GM23338 (cell line): ENCODE measurements around the gene LRMDA.

Experiments
- CREB1 ChIP-seq: fragments of 250-450 bp; sonication (Bioruptor Pico); IDR thresholded peaks from 2 replicates; pipeline ENCODE4 v1.5.0; 2020; ENCODE audit warnings: low read depth, mild to moderate bottlenecking, moderate library complexity
- EZH2 ChIP-seq: fragments of 200-600 bp; sonication (generic); IDR thresholded peaks from one replicate; pipeline ENCODE4 v1.8.0; 2017; ENCODE audit warnings: antibody characterized with exemption, mild to moderate bottlenecking, low read depth; ENCODE audit not compliant: unreplicated experiment
- EZH2phosphoT487 ChIP-seq: fragments of 200-600 bp; sonication (generic); IDR thresholded peaks from one replicate; pipeline ENCODE4 v1.8.1; 2018; ENCODE audit warnings: antibody characterized with exemption; ENCODE audit not compliant: unreplicated experiment
- JUNB ChIP-seq: IDR thresholded peaks from one replicate; pipeline ENCODE4 v1.6.1; 2016; ENCODE audit warnings: antibody characterized with exemption; ENCODE audit not compliant: unreplicated experiment
- NANOG ChIP-seq: IDR thresholded peaks from 2 replicates; pipeline ENCODE4 v1.6.1; 2016; ENCODE audit warnings: antibody characterized with exemption, borderline replicate concordance
- POLR2AphosphoS5 ChIP-seq: IDR thresholded peaks from 2 replicates; pipeline ENCODE4 v1.6.1; 2016; ENCODE audit warnings: antibody characterized with exemption, low read depth
- STAT1 ChIP-seq: IDR thresholded peaks from one replicate; pipeline ENCODE4 v1.6.1; 2016; ENCODE audit warnings: antibody characterized with exemption; ENCODE audit not compliant: unreplicated experiment
- ZNF114 ChIP-seq: fragments of 250-450 bp; sonication (Bioruptor Pico); IDR thresholded peaks from 2 replicates; pipeline ENCODE4 v1.5.0; 2020; ENCODE audit warnings: mild to moderate bottlenecking, moderate library complexity
- TF ChIP-seq, protein P1 (sequence below), 2 experiments: fragments of 200-600 bp in 1 of 2; sonication (generic) in 1 of 2; conservative IDR thresholded peaks; 2 replicates each; pipeline versions ENCODE4 v1.5.1 to v1.6.1; 2016 to 2017; ENCODE audit warnings: antibody characterized with exemption in 2 of 2, low read depth in 2 of 2, mild to moderate bottlenecking in 2 of 2, moderate library complexity in 1 of 2
- TF ChIP-seq, protein P2 (sequence below): fragments of 250-450 bp; sonication (Bioruptor Pico); IDR thresholded peaks from 2 replicates; pipeline ENCODE4 v1.5.0; 2020; ENCODE audit warnings: mild to moderate bottlenecking, moderate library complexity
- TF ChIP-seq, protein P3 (sequence below): IDR thresholded peaks from one replicate; pipeline ENCODE4 v1.6.1; 2018; ENCODE audit warnings: antibody characterized with exemption; ENCODE audit not compliant: unreplicated experiment
- TF ChIP-seq, protein P4 (sequence below): IDR thresholded peaks from 2 replicates; pipeline ENCODE4 v1.6.1; 2016; ENCODE audit warnings: antibody characterized with exemption

DNA sequence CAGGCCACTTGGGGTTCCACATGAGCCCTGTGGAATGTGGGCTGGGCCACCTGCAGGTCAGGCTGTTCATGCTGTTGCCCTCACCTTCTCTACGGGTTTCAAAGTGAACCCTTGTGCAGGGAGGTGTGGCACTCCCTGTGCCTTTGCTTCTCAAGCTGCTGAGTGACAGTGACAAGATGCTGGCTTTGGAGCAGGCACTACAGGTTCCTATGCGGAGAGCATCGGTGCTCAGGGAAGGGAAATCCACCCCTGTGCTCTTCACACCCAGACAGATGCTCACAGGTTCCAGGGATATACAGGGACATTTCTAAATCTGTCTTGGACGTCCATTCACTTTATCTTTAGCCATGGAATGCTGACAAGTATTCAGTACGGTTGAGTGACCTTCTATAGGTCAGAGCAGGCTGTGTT, 1005.0 kb downstream of the LRMDA start:
- TF ChIP-seq, protein P1, sequence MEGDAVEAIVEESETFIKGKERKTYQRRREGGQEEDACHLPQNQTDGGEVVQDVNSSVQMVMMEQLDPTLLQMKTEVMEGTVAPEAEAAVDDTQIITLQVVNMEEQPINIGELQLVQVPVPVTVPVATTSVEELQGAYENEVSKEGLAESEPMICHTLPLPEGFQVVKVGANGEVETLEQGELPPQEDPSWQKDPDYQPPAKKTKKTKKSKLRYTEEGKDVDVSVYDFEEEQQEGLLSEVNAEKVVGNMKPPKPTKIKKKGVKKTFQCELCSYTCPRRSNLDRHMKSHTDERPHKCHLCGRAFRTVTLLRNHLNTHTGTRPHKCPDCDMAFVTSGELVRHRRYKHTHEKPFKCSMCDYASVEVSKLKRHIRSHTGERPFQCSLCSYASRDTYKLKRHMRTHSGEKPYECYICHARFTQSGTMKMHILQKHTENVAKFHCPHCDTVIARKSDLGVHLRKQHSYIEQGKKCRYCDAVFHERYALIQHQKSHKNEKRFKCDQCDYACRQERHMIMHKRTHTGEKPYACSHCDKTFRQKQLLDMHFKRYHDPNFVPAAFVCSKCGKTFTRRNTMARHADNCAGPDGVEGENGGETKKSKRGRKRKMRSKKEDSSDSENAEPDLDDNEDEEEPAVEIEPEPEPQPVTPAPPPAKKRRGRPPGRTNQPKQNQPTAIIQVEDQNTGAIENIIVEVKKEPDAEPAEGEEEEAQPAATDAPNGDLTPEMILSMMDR (conservative IDR thresholded peaks at IDR 0.05; ENCODE audit: low read depth in 2 of 2): no peak
- TF ChIP-seq CREB1 (CRISPR knock-in tag) (no peak), EZH2 (no peak), POLR2AphosphoS5 (no peak), STAT1 (no peak), EZH2phosphoT487 (no peak), JUNB (no peak), ZNF114 (CRISPR knock-in tag) (no peak), NANOG (no peak)
- TF ChIP-seq, protein P2, sequence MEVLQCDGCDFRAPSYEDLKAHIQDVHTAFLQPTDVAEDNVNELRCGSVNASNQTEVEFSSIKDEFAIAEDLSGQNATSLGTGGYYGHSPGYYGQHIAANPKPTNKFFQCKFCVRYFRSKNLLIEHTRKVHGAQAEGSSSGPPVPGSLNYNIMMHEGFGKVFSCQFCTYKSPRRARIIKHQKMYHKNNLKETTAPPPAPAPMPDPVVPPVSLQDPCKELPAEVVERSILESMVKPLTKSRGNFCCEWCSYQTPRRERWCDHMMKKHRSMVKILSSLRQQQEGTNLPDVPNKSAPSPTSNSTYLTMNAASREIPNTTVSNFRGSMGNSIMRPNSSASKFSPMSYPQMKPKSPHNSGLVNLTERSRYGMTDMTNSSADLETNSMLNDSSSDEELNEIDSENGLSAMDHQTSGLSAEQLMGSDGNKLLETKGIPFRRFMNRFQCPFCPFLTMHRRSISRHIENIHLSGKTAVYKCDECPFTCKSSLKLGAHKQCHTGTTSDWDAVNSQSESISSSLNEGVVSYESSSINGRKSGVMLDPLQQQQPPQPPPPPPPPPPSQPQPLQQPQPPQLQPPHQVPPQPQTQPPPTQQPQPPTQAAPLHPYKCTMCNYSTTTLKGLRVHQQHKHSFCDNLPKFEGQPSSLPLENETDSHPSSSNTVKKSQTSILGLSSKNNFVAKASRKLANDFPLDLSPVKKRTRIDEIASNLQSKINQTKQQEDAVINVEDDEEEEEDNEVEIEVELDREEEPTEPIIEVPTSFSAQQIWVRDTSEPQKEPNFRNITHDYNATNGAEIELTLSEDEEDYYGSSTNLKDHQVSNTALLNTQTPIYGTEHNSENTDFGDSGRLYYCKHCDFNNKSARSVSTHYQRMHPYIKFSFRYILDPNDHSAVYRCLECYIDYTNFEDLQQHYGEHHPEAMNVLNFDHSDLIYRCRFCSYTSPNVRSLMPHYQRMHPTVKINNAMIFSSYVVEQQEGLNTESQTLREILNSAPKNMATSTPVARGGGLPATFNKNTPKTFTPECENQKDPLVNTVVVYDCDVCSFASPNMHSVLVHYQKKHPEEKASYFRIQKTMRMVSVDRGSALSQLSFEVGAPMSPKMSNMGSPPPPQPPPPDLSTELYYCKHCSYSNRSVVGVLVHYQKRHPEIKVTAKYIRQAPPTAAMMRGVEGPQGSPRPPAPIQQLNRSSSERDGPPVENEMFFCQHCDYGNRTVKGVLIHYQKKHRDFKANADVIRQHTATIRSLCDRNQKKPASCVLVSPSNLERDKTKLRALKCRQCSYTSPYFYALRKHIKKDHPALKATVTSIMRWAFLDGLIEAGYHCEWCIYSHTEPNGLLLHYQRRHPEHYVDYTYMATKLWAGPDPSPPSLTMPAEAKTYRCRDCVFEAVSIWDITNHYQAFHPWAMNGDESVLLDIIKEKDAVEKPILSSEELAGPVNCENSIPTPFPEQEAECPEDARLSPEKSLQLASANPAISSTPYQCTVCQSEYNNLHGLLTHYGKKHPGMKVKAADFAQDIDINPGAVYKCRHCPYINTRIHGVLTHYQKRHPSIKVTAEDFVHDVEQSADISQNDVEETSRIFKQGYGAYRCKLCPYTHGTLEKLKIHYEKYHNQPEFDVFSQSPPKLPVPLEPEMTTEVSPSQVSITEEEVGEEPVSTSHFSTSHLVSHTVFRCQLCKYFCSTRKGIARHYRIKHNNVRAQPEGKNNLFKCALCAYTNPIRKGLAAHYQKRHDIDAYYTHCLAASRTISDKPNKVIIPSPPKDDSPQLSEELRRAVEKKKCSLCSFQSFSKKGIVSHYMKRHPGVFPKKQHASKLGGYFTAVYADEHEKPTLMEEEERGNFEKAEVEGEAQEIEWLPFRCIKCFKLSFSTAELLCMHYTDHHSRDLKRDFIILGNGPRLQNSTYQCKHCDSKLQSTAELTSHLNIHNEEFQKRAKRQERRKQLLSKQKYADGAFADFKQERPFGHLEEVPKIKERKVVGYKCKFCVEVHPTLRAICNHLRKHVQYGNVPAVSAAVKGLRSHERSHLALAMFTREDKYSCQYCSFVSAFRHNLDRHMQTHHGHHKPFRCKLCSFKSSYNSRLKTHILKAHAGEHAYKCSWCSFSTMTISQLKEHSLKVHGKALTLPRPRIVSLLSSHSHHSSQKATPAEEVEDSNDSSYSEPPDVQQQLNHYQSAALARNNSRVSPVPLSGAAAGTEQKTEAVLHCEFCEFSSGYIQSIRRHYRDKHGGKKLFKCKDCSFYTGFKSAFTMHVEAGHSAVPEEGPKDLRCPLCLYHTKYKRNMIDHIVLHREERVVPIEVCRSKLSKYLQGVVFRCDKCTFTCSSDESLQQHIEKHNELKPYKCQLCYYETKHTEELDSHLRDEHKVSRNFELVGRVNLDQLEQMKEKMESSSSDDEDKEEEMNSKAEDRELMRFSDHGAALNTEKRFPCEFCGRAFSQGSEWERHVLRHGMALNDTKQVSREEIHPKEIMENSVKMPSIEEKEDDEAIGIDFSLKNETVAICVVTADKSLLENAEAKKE: no peak
- TF ChIP-seq, protein P3, sequence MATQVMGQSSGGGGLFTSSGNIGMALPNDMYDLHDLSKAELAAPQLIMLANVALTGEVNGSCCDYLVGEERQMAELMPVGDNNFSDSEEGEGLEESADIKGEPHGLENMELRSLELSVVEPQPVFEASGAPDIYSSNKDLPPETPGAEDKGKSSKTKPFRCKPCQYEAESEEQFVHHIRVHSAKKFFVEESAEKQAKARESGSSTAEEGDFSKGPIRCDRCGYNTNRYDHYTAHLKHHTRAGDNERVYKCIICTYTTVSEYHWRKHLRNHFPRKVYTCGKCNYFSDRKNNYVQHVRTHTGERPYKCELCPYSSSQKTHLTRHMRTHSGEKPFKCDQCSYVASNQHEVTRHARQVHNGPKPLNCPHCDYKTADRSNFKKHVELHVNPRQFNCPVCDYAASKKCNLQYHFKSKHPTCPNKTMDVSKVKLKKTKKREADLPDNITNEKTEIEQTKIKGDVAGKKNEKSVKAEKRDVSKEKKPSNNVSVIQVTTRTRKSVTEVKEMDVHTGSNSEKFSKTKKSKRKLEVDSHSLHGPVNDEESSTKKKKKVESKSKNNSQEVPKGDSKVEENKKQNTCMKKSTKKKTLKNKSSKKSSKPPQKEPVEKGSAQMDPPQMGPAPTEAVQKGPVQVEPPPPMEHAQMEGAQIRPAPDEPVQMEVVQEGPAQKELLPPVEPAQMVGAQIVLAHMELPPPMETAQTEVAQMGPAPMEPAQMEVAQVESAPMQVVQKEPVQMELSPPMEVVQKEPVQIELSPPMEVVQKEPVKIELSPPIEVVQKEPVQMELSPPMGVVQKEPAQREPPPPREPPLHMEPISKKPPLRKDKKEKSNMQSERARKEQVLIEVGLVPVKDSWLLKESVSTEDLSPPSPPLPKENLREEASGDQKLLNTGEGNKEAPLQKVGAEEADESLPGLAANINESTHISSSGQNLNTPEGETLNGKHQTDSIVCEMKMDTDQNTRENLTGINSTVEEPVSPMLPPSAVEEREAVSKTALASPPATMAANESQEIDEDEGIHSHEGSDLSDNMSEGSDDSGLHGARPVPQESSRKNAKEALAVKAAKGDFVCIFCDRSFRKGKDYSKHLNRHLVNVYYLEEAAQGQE: no peak
- TF ChIP-seq, protein P4, sequence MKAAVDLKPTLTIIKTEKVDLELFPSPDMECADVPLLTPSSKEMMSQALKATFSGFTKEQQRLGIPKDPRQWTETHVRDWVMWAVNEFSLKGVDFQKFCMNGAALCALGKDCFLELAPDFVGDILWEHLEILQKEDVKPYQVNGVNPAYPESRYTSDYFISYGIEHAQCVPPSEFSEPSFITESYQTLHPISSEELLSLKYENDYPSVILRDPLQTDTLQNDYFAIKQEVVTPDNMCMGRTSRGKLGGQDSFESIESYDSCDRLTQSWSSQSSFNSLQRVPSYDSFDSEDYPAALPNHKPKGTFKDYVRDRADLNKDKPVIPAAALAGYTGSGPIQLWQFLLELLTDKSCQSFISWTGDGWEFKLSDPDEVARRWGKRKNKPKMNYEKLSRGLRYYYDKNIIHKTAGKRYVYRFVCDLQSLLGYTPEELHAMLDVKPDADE: no peak
